GM23338 (cell line): ENCODE measurements around the gene CTNNBIP1.

ENCODE experiments used
- CREB1 ChIP-seq: fragments of 250-450 bp; sonication (Bioruptor Pico); IDR thresholded peaks from 2 replicates; pipeline ENCODE4 v1.5.0; 2020; ENCODE audit warnings: low read depth, mild to moderate bottlenecking, moderate library complexity
- EZH2phosphoT487 ChIP-seq: fragments of 200-600 bp; sonication (generic); IDR thresholded peaks from one replicate; pipeline ENCODE4 v1.8.1; 2018; ENCODE audit warnings: antibody characterized with exemption; ENCODE audit not compliant: unreplicated experiment
- POLR2AphosphoS5 ChIP-seq: IDR thresholded peaks from 2 replicates; pipeline ENCODE4 v1.6.1; 2016; ENCODE audit warnings: antibody characterized with exemption, low read depth
- TF ChIP-seq, protein P1 (sequence below), 2 experiments: fragments of 200-600 bp in 1 of 2; sonication (generic) in 1 of 2; conservative IDR thresholded peaks; 2 replicates each; pipeline versions ENCODE4 v1.5.1 to v1.6.1; 2016 to 2017; ENCODE audit warnings: antibody characterized with exemption in 2 of 2, low read depth in 2 of 2, mild to moderate bottlenecking in 2 of 2, moderate library complexity in 1 of 2

DNA sequence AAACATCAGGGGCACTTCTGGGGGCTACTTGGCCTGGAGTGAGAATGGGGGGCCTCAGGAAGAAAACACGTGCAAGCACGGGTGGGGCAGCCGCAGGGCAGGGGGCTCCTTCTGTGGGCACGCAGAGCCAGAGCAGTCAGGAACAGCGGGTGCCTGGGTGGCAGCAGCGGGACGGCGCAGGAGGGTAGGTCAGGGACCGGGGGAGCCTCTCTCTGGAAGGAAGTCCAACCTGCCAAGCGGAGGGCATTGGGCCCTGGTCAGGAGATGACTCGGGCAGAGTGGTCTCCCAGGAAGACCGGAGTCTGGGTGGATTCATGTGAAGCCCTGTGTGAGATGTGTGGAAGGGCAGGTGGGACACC, 27.1 kb downstream of the CTNNBIP1 start:
- TF ChIP-seq EZH2phosphoT487 (no peak), POLR2AphosphoS5 (no peak), CREB1 (no peak)
- TF ChIP-seq, protein P1, sequence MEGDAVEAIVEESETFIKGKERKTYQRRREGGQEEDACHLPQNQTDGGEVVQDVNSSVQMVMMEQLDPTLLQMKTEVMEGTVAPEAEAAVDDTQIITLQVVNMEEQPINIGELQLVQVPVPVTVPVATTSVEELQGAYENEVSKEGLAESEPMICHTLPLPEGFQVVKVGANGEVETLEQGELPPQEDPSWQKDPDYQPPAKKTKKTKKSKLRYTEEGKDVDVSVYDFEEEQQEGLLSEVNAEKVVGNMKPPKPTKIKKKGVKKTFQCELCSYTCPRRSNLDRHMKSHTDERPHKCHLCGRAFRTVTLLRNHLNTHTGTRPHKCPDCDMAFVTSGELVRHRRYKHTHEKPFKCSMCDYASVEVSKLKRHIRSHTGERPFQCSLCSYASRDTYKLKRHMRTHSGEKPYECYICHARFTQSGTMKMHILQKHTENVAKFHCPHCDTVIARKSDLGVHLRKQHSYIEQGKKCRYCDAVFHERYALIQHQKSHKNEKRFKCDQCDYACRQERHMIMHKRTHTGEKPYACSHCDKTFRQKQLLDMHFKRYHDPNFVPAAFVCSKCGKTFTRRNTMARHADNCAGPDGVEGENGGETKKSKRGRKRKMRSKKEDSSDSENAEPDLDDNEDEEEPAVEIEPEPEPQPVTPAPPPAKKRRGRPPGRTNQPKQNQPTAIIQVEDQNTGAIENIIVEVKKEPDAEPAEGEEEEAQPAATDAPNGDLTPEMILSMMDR (conservative IDR thresholded peaks at IDR 0.05; ENCODE audit: low read depth in 2 of 2) = no peak
